Peyer's patch (tissue), 4 donors: ENCODE measurements around the gene GDF9. TPM values are rescaled to one million over a fixed set of nuclear protein-coding genes. Genes with fewer than 3 reads are reported as not detected.

Experiments
- DNase-seq, 3 donors: peaks; one replicate each; pipeline ENCODE4 v3.0.0-alpha.2; 2017 to 2019
- H3K27ac ChIP-seq, 4 donors: fragments of 200-600 bp; sonication (generic); one replicate each; pipeline ENCODE4 v1.5.1; 2016 to 2019
- H3K27me3 ChIP-seq, 2 donors: fragments of 200-600 bp; sonication (generic); one replicate each; pipeline ENCODE4 v1.5.1; 2019
- H3K36me3 ChIP-seq, 3 donors: fragments of 200-600 bp; sonication (generic); one replicate each; pipeline ENCODE4 v1.5.1; 2016 to 2019
- H3K4me1 ChIP-seq, 4 donors: fragments of 200-600 bp; sonication (generic); one replicate each; pipeline ENCODE4 v1.5.1; 2016 to 2019
- H3K4me3 ChIP-seq, 4 donors: fragments of 200-600 bp; sonication (generic); 1 replicate in 3 of 4; 2 replicates in 1 of 4; pipeline ENCODE4 v1.5.1; 2016 to 2019; ENCODE audit warnings: mild to moderate bottlenecking in 1 of 4
- H3K9me3 ChIP-seq, 4 donors: fragments of 200-600 bp; sonication (generic); one replicate each; pipeline ENCODE4 v1.5.1; 2016 to 2019; ENCODE audit warnings: mild to moderate bottlenecking in 1 of 4
- POLR2A ChIP-seq, 2 donors: fragments of 450-650 bp; IDR thresholded peaks; one replicate each; pipeline ENCODE4 v1.5.1; 2017; ENCODE audit warnings: antibody characterized with exemption in 2 of 2, mild to moderate bottlenecking in 2 of 2, moderate library complexity in 2 of 2
- total RNA-seq, 4 donors: library from RNA; depleted of rRNA; stranded (reverse); fragments of >200 nt; gene quantifications; one replicate each; pipeline ENCODE4 v1.1.0, GENCODE V29; 2016
- TF ChIP-seq, protein P1 (sequence below), 6 experiments: fragments of 450-650 bp in 4 of 6; fragments of 200-600 bp in 2 of 6; sonication (generic) in 1 of 6; IDR thresholded peaks; one replicate each; pipeline ENCODE4 v1.5.1; 2017 to 2019; ENCODE audit warnings: antibody characterized with exemption in 6 of 6, mild to moderate bottlenecking in 3 of 6, moderate library complexity in 1 of 6

GDF9 gene
- total RNA-seq, 4 donors from 2014 or later, result 0.66 TPM; not detected in 3

- peak overlapping the region in 1 of 4 donors; percentile 67 for H3K27ac ChIP-seq
- no peak for DNase-seq
- H3K9me3 ChIP-seq, result no peaks in the 10 kb centered on the region
- peak overlapping the region in 1 of 4 donors; percentile 67 for H3K4me3 ChIP-seq
- peaks cover 0 to 23% (median 6%) of the 10 kb centered on the region in 4 donors for H3K4me1 ChIP-seq
- no peaks in the 10 kb centered on the region for H3K36me3 ChIP-seq
- no peak for TF ChIP-seq POLR2A (IDR thresholded peaks at IDR 0.05)
- H3K27me3 ChIP-seq, result no peaks in the 10 kb centered on the region
These were observed 50.2 kb downstream of the GDF9 start for GRCh38 chr5:132816083-132816482.

GRCh38 chr5:132815454-132815853 lies 50.8 kb downstream of the GDF9 start:
- Histone ChIP-seq H3K9me3 (no peaks in the 10 kb centered on the region), H3K4me3 (peak overlapping the region in 2 of 4 donors; percentile 67 to 77), H3K4me1 (peaks cover 0 to 23% (median 6%) of the 10 kb centered on the region in 4 donors), H3K36me3 (no peaks in the 10 kb centered on the region), H3K27ac (no peak overlapping the region), H3K27me3 (no peaks in the 10 kb centered on the region)
- DNase-seq, result no peak
- TF ChIP-seq, protein P1, sequence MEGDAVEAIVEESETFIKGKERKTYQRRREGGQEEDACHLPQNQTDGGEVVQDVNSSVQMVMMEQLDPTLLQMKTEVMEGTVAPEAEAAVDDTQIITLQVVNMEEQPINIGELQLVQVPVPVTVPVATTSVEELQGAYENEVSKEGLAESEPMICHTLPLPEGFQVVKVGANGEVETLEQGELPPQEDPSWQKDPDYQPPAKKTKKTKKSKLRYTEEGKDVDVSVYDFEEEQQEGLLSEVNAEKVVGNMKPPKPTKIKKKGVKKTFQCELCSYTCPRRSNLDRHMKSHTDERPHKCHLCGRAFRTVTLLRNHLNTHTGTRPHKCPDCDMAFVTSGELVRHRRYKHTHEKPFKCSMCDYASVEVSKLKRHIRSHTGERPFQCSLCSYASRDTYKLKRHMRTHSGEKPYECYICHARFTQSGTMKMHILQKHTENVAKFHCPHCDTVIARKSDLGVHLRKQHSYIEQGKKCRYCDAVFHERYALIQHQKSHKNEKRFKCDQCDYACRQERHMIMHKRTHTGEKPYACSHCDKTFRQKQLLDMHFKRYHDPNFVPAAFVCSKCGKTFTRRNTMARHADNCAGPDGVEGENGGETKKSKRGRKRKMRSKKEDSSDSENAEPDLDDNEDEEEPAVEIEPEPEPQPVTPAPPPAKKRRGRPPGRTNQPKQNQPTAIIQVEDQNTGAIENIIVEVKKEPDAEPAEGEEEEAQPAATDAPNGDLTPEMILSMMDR (IDR thresholded peaks at IDR 0.05), result no peak
- no peak for TF ChIP-seq POLR2A (IDR thresholded peaks at IDR 0.05)

DNA sequence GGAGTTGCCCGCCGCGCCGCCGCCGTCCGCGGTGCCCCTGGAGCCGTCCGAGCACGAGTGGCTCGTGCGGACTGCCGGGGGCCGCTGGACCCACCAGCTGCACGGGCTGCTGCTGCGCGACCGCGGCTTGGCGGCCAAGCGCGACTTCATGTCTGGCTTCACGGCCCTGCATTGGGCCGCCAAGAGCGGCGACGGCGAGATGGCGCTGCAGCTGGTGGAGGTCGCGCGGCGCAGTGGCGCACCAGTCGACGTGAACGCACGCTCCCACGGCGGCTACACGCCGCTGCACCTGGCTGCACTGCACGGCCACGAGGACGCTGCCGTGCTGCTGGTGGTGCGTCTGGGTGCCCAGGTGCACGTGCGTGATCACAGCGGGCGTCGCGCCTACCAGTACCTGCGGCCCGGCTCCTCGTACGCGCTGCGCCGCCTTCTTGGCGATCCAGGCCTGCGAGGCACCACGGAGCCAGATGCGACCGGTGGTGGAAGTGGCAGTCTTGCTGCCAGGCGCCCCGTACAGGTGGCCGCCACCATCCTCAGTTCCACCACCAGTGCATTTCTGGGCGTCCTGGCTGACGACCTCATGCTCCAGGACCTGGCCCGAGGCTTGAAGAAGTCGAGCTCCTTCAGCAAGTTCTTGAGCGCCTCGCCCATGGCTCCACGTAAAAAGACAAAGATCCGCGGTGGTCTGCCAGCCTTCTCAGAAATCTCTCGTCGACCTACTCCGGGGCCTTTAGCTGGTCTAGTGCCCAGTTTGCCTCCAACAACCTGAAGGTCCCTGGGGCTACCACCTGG lies 51.6 kb downstream of the GDF9 start:
- peak overlapping the region in 3 of 4 donors; percentile 48 to 77 (median 67) for H3K4me3 ChIP-seq
- peaks cover 0 to 20% (median 6%) of the 10 kb centered on the region in 4 donors for H3K4me1 ChIP-seq
- no peaks in the 10 kb centered on the region for H3K9me3 ChIP-seq
- H3K27ac ChIP-seq, result peak overlapping the region in 3 of 4 donors; percentile 86 to 95 (median 93)
- no peak for DNase-seq
- H3K36me3 ChIP-seq, result no peaks in the 10 kb centered on the region
- TF ChIP-seq, protein P1 (IDR thresholded peaks at IDR 0.05), result no peak
- no peak for TF ChIP-seq POLR2A (IDR thresholded peaks at IDR 0.05)
- H3K27me3 ChIP-seq, result no peaks in the 10 kb centered on the region

DNA sequence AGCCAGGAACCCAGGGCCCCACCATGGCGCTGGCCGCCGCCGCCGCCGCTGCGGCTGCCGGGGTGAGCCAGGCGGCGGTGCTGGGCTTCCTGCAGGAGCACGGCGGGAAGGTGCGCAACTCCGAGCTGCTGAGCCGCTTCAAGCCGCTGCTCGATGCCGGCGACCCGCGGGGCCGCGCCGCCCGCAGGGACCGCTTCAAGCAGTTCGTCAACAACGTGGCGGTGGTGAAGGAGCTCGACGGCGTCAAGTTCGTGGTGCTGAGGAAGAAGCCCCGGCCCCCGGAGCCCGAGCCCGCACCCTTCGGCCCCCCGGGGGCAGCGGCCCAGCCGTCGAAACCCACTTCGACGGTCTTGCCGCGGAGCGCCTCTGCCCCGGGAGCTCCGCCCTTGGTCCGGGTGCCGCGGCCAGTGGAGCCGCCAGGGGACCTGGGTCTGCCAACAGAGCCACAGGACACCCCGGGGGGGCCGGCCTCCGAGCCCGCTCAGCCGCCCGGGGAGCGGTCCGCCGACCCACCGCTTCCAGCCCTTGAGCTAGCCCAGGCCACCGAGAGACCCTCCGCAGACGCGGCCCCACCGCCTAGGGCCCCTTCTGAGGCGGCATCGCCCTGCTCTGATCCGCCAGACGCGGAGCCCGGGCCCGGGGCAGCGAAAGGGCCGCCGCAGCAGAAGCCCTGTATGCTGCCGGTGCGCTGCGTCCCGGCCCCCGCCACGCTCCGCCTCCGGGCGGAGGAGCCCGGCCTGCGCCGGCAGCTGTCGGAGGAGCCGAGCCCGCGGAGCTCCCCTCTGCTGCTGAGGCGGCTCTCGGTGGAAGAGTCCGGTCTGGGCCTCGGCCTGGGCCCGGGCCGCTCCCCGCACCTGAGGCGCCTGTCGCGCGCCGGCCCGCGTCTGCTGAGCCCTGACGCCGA lies 52.4 kb downstream of the GDF9 start:
- peak in 2 of 3 donors; percentile 59 to 77 for DNase-seq
- Histone ChIP-seq H3K9me3 (no peaks in the 10 kb centered on the region), H3K36me3 (no peaks in the 10 kb centered on the region), H3K27ac (peak overlapping the region in 3 of 4 donors; percentile 86 to 95 (median 93)), H3K4me3 (peak overlapping the region; percentile 48 to 77 (median 58)), H3K4me1 (peaks cover 0 to 14% (median 6%) of the 10 kb centered on the region in 4 donors), H3K27me3 (no peaks in the 10 kb centered on the region)
- TF ChIP-seq, protein P1 (IDR thresholded peaks at IDR 0.05), result peak in 3 of 6 experiments; percentile 23 to 29 (median 24)
- TF ChIP-seq POLR2A (IDR thresholded peaks at IDR 0.05), result peak in 1 of 2 donors; percentile 23

- no peaks in the 10 kb centered on the region for H3K9me3 ChIP-seq
- H3K27ac ChIP-seq, result peak within 1 kb of the TSS in 3 of 4 donors; percentile 86 to 95 (median 93)
- peak within 1 kb of the TSS; percentile 48 to 77 (median 58) for H3K4me3 ChIP-seq
- peak in 2 of 3 donors; percentile 73 to 85 for DNase-seq
- TF ChIP-seq POLR2A (IDR thresholded peaks at IDR 0.05), result peak in 1 of 2 donors; percentile 82
- TF ChIP-seq, protein P1 (IDR thresholded peaks at IDR 0.05), result no peak
- H3K27me3 ChIP-seq, result no peaks in the 10 kb centered on the region
- no peaks in the 10 kb centered on the region for H3K36me3 ChIP-seq
- H3K4me1 ChIP-seq, result peaks cover 0 to 14% (median 6%) of the 10 kb centered on the region in 4 donors
These were observed 53.3 kb downstream of the GDF9 start, which contains the start of gene SOWAHA for GRCh38 chr5:132812781-132813598. SOWAHA (plus strand) TSS chr5:132813302; CDS start chr5:132813622, 320 bp downstream.
